HG02840 (cell line): Measurements from ENCODE around the gene CABP7.
"Not testable (repeated sequence)": the region's sequence is repeated elsewhere in the genome, so short reads cannot be mapped to it uniquely, and the experiment has no call there.

Source experiments
- ATAC-seq: cut with Tn5 transposase; IDR thresholded peaks from one replicate; pipeline ENCODE4 v1.9.1; 2021; ENCODE audit warnings: mild to moderate bottlenecking, moderate library complexity, moderate number of reproducible peaks; ENCODE audit not compliant: unreplicated experiment, low FRiP score

The CABP7 gene

DNA sequence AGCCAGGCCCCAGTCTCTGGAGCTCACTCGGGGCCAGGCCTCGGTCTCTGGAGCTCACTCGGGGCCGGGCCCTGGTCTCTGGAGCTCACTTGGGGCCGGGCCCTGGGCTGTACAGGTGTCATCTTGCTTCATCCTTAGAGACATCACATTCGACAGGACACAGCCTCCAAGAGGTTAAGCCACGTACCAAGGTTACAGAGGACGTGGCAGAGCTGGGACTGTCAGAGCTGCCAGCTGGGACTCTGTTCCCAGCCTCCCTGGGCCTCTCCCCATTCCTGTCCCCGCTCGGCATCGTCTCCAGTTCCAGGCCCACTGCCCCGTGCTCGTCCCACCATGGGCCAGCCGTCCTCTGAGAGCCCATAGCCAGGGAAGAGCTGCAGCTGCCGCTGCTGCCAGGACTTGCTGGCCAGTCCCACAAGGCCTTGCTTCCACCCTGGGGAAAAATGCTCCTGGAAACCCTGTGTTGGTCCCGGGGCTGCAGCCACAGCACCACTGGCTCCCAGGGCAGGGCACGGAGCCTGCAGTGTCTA is 19.6 kb downstream of the CABP7 start:
- no peak for ATAC-seq

DNA sequence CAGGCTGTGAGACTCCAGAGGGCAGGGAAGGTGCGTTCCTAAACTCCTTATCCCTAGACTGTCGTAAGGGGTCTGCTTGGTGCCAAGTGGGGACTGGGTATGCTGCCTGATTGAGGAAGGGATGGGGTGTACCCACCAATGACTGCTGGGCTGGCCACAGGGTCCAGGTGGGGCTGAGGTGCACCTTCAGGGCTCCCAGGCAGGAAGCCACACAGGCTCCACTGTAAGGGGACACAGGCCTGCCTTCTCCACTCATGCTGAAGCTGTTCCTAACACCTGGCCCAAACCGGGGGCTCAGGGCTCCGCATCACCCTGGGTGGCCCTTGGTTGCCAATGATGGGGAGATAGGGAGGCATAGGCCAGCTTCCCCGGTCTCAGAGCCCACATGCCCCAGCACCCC is 20.4 kb downstream of the CABP7 start:
- no peak for ATAC-seq

- ATAC-seq, result no peak
Observed at GRCh38 chr22:29741926-29742325, 22.1 kb downstream of the CABP7 start.

- no peak for ATAC-seq
Observed at GRCh38 chr22:29742326-29742725, 22.5 kb downstream of the CABP7 start.

DNA sequence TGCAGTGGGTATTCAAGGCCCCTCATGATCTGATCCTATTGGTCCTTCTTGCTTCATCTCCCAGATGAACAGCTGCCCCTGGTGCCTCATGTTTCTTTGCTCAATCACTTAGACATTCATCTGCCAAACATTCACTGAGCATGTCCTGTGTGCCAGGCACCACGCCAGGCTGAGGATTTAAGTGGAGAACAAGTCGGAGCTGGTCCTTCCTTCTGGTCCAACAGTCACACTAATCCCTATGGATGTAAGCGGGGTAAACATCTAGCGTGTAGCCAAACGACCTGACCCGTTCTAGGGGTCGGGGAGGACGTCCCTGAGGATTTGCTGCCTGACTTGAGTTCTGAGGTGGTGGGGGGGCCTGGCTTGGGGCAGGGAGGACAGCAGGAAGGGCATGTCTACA is 25.1 kb downstream of the CABP7 start:
- no peak for ATAC-seq

DNA sequence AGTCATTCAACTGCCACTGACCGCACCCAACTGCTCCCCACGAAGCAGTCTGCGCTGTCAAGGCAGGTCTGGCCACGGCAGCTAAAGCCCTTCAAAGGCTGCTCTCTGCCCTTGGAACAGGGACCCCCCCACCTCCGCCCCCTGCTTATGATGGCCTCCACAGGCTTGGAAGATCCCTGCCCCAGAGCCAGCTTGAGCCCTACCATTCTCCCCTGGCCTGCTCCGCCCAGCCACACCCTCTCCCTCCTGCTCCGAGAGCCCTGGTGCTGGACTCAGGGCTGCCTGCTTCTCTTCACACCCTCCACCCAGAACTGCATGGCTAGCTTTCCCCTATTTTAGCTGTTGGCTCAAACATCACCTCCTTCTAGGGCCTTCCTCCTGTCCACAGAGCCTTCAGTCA is 28.0 kb downstream of the CABP7 start:
- no peak for ATAC-seq

GRCh38 chr22:29748248-29748893 is 28.6 kb downstream of the CABP7 start:
- no peak for ATAC-seq

GRCh38 chr22:29750029-29750428 is 30.2 kb downstream of the CABP7 start:
- no peak for ATAC-seq

- no peak for ATAC-seq
Observed at GRCh38 chr22:29750559-29751538, 31.0 kb downstream of the CABP7 start.

GRCh38 chr22:29751669-29752068 is 31.9 kb downstream of the CABP7 start:
- ATAC-seq, result no peak

DNA sequence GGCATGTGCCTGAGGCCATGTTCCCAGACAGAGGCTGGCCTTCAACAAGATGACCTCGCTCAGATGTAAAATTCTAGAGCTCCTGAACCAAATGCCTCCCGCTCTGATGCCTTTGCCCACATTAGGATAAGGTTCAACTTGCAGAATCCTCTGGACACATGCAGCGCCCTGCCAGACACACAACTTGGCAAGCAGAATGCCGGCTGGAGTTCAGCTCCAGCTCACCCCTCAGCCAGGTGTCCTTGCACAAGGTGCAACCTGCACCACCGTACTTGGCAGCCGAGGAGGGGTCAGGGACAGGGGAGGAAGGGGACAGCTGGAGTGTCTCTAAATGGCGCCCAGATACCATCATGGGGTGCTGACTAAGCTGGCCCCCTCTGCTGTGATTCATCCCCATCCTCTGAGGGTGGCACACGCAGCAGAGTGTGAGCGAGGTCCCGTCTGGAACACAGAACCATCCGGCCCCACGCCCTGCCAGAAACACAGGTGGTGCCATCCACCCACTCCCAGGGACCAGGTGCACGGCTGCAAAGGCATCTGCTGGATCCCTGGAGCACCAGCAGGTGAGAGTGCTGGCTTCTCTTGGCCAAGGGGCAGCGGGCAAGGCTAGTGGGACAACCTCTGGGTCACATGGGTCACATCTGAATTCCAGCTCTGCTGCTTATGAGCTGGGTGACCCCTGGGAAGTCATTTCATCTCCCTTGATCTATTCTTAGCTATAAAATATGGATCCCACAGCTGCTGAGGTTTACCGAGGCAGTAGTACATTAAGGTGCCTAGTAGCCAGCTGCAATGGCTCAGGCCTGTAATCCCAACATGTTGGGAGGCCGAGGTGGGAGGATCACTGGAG is 34.2 kb downstream of the CABP7 start:
- no peak for ATAC-seq

DNA sequence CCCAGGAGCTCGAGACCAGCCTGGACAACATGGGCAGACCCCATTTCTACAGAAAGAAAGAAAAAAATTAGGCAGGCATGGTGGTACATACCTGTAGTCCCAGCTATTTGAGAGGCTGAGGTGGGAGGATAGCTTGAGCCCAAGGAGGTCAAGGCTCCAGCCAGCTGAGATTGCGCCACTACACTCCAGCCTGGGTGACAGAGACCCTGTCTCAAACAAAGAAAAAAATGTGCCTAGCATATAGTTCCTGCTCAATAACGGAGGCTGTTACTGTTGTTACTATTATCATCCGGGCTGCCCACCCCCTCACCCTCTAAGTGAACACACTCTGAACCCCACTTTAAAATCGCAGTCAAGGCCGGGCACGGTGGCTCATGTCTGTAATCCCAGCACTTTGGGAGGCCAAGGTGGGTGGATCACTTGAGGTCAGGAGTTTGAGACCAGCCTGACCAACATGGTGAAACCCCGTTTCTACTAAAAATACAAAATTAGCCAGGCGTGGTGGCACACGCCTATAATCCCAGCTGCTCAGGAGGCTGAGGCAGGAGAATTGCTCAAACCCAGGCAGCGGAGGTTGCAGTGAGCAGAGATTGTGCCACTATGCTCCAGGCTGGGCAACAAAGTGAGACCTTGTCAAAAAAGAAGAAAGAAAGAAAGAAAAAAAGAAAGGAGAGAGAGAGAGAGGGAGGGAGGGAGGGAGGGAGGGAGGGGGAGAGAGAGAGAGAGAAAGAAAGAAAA is 35.0 kb downstream of the CABP7 start:
- not testable (repeated sequence) for ATAC-seq

DNA sequence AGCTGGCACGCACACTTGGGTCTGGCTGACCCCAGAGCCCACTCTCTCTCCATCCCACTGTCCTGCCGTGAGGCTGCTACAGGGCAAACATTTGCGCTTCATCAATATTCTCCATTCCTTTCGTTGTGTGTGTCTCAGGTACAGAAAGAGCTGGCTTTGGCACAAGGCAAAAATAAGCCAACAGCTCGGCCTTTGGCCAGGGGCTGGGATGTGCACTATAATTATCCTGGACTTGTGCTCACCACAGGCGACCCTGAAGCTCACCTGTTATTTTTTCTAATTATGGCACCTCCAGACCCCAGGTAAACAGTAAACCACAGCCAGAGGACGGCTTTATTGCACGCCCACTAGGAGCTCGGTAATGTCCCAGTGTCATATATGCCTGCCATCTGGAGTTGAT is 36.1 kb downstream of the CABP7 start:
- ATAC-seq, result no peak

DNA sequence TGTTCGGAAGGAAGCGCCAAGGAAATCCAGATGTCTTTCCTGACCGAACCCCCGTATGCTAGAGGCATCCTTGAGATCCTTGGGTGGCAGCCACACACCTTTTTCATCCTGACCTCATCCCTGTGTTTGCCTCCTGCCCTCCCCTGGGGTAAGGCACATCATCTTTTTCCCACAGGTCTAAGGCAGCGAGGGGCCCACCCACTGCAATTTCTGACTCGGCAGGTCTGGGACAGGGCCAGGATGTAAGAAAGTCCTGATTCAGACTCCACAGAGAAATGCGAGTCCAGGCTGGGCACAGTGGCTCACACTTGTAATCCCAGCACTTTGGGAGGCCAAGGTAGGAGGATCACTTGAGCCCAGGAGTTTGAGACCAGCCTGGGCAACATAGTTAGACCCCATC is 36.5 kb downstream of the CABP7 start:
- ATAC-seq, result no peak

DNA sequence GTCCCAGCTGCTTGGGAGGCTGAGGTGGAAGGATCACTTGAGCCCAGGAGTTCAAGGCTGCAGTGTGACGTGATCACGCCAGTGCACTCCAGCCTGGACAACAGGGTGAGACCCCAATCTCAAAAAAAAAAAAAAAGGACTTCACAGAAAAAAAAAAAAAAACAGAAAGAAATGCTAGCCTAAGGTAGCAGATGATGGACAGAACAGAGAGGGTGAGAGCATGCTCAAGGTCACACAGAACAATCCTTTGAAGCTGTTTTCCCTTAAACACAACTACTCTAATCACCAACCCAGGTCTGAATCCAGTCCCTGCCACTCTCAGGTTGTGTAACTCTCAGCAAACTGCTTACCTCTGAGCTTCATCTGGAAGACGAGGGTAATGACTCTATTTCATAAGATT is 37.3 kb downstream of the CABP7 start:
- no peak for ATAC-seq

- no peak for ATAC-seq
Observed at GRCh38 chr22:29758068-29758622, 38.3 kb downstream of the CABP7 start.

DNA sequence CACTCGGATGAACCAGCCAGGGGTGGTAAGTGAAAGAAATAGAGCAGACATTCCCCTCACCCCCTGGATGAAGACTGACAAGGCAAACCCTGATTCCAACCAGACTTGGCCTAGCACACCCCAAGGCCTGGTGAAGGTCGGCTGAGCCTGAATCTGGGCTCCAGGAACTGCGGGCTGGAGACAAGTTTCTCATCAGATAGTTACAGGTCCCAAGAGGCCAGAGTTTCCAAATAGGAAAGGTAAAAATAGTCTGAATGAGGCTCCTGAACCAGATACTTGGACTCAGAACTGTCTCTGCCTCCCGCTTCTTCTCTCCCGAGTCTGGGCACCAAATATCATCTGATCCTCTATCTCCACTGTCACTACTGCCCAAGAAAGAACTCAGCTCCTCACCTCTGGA is 39.2 kb downstream of the CABP7 start:
- ATAC-seq, result no peak

- no peak for ATAC-seq
Observed at GRCh38 chr22:29762263-29762662, 42.5 kb downstream of the CABP7 start.

DNA sequence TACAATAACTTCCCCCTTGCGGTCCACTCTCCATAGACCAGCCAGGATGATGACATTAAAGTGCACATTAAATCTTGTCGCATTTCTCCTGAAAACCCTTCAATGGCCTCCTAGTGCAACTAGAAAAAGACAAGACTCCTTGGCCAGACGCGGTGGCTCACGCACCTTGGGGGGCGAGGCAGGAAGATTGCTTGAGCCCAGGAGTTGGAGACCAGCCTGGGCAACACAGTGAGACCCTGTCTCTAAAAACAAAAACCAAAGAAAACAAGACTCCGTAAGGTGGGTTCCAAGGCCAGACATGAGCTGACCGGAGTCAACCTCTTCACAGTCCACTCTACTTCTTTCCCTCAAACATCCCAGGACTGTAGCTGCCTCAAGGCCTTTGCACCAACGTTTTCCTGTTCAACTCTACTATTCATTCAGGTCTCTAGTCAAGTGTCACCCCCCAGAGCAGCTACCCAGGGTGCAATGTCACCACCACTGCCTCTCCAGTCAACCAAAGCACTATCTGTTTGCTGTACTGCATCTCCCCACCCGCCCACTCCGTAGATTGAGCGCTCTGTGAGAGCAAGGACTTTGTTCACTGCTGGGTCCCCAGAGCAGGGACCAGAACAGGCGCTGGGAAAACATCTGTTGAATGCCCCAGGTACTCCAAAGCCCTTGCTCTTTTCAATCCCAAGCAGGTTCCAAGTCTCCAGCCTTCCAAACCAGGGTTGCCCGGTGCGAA is 46.3 kb downstream of the CABP7 start:
- peak; percentile 3 for ATAC-seq
